Bone marrow (tissue), 2 donors: ENCODE measurements around the gene CSNK2A1.
A peak's percentile ranks its signal among the peaks of the same experiment; 100 is the strongest.

Experiments
- DNase-seq, 2 donors: peaks; one replicate each; lab custom pipeline; 2025; lab: John Stamatoyannopoulos, UW

The CSNK2A1 gene

GRCh38 chr20:564192-564591 is 20.6 kb upstream of the CSNK2A1 start:
- no peak for DNase-seq

- no peak for DNase-seq
Observed at GRCh38 chr20:563187-563586, 19.6 kb upstream of the CSNK2A1 start.

- no peak for DNase-seq
Observed at GRCh38 chr20:562232-562897, 18.8 kb upstream of the CSNK2A1 start.

- peak in 1 of 2 donors; percentile 36 for DNase-seq
Observed at GRCh38 chr20:561437-562231, 18.0 kb upstream of the CSNK2A1 start.

- DNase-seq = no peak
Observed at GRCh38 chr20:560680-561079, 17.1 kb upstream of the CSNK2A1 start.

GRCh38 chr20:558117-558516 is 14.5 kb upstream of the CSNK2A1 start:
- DNase-seq = no peak

- DNase-seq = no peak
Observed at GRCh38 chr20:556984-557383, 13.4 kb upstream of the CSNK2A1 start.

- no peak for DNase-seq
Observed at GRCh38 chr20:555976-556385, 12.4 kb upstream of the CSNK2A1 start.

GRCh38 chr20:550611-551010 is 7.0 kb upstream of the CSNK2A1 start:
- DNase-seq = no peak

- no peak for DNase-seq
Observed at GRCh38 chr20:549722-550496, 6.3 kb upstream of the CSNK2A1 start.

GRCh38 chr20:548906-549305 is 5.3 kb upstream of the CSNK2A1 start:
- DNase-seq = no peak

- no peak for DNase-seq
Observed at GRCh38 chr20:547394-547793, 3.8 kb upstream of the CSNK2A1 start.

- no peak for DNase-seq
Observed at GRCh38 chr20:546353-546752, 2.8 kb upstream of the CSNK2A1 start.

GRCh38 chr20:544153-544725 is 649 bp upstream of the CSNK2A1 start:
- no peak for DNase-seq

- DNase-seq = no peak
Observed at GRCh38 chr20:542777-543368, 717 bp downstream of the CSNK2A1 start.

GRCh38 chr20:540391-541201 is 3.0 kb downstream of the CSNK2A1 start:
- DNase-seq = no peak

GRCh38 chr20:539848-540247 is 3.7 kb downstream of the CSNK2A1 start:
- DNase-seq = no peak

GRCh38 chr20:539191-539590 is 4.4 kb downstream of the CSNK2A1 start:
- DNase-seq = peak in 1 of 2 donors; percentile 12

- DNase-seq = no peak
Observed at GRCh38 chr20:537983-538382, 5.6 kb downstream of the CSNK2A1 start.

GRCh38 chr20:536426-537010 is 7.1 kb downstream of the CSNK2A1 start:
- DNase-seq = no peak

GRCh38 chr20:535958-536357 is 7.6 kb downstream of the CSNK2A1 start:
- DNase-seq = peak in 1 of 2 donors; percentile 36
